Loucy (cell line): ENCODE data around the gene PDGFD.

ENCODE experiments used
- H2AFZ ChIP-seq: fragments of 200-600 bp; sonication (generic); 2 replicates; pipeline ENCODE4 v1.6.0; 2016; ENCODE audit warnings: antibody characterized with exemption, mild to moderate bottlenecking, low read length, moderate library complexity
- H3F3A ChIP-seq: fragments of 200-600 bp; 2 replicates; pipeline ENCODE4 v1.6.0; 2016; ENCODE audit warnings: antibody characterized with exemption, low read depth, mild to moderate bottlenecking
- H3K27me3 ChIP-seq: fragments of 200-600 bp; sonication (generic); 2 replicates; pipeline ENCODE4 v1.6.1; 2014; ENCODE audit warnings: low read length, mild to moderate bottlenecking; ENCODE audit not compliant: insufficient read depth, poor library complexity, severe bottlenecking
- H3K36me3 ChIP-seq: fragments of 200-600 bp; sonication (generic); 2 replicates; pipeline ENCODE4 v1.6.1; 2016; ENCODE audit warnings: low read length; ENCODE audit not compliant: insufficient read depth
- H3K4me1 ChIP-seq: fragments of 200-600 bp; sonication (generic); 2 replicates; pipeline ENCODE4 v1.5.1; 2014; ENCODE audit warnings: low read length, mild to moderate bottlenecking; ENCODE audit not compliant: insufficient read depth, poor library complexity, severe bottlenecking
- H3K4me2 ChIP-seq: fragments of 200-600 bp; sonication (generic); 2 replicates; pipeline ENCODE4 v1.6.0; 2014; ENCODE audit warnings: antibody characterized with exemption, low read length, low read depth, mild to moderate bottlenecking; ENCODE audit not compliant: poor library complexity, severe bottlenecking
- H3K4me3 ChIP-seq: fragments of 200-600 bp; sonication (generic); 2 replicates; pipeline ENCODE4 v1.5.1; 2014; ENCODE audit warnings: low read length, mild to moderate bottlenecking, mixed read lengths; ENCODE audit not compliant: poor library complexity, severe bottlenecking
- H3K79me2 ChIP-seq: fragments of 200-600 bp; sonication (generic); 2 replicates; pipeline ENCODE4 v1.6.1; 2014; ENCODE audit warnings: low read length; ENCODE audit not compliant: insufficient read depth
- H3K9ac ChIP-seq: fragments of 200-600 bp; sonication (generic); 2 replicates; pipeline ENCODE4 v1.6.0; 2014; ENCODE audit warnings: mild to moderate bottlenecking, low read depth, low read length, moderate library complexity; ENCODE audit not compliant: poor library complexity, severe bottlenecking
- H3K9me2 ChIP-seq: fragments of 200-600 bp; sonication (generic); replicated peaks from 2 replicates; pipeline ENCODE4 v1.6.1; 2016; ENCODE audit warnings: low read depth, low read length, mixed read lengths
- H3K9me3 ChIP-seq: fragments of 200-600 bp; sonication (generic); 2 replicates; pipeline ENCODE4 v1.6.1; 2014; ENCODE audit warnings: mild to moderate bottlenecking, antibody characterized with exemption, low read length, low read depth; ENCODE audit not compliant: insufficient read depth
- H4K20me1 ChIP-seq: fragments of 200-600 bp; sonication (generic); 2 replicates; pipeline ENCODE4 v1.6.0; 2014; ENCODE audit warnings: antibody characterized with exemption, low read length, mild to moderate bottlenecking; ENCODE audit not compliant: insufficient read depth, poor library complexity, severe bottlenecking
- EZH2phosphoT487 ChIP-seq: fragments of 200-600 bp; IDR thresholded peaks from 2 replicates; pipeline ENCODE4 v1.6.1; 2018; ENCODE audit warnings: antibody characterized with exemption, mild to moderate bottlenecking, moderate library complexity, borderline replicate concordance
- TF ChIP-seq, protein P1 (sequence below): fragments of 200-600 bp; sonication (generic); conservative IDR thresholded peaks from 2 replicates; pipeline ENCODE4 v1.5.1; 2014; ENCODE audit warnings: mild to moderate bottlenecking, antibody characterized with exemption, low read length

Gene PDGFD

DNA sequence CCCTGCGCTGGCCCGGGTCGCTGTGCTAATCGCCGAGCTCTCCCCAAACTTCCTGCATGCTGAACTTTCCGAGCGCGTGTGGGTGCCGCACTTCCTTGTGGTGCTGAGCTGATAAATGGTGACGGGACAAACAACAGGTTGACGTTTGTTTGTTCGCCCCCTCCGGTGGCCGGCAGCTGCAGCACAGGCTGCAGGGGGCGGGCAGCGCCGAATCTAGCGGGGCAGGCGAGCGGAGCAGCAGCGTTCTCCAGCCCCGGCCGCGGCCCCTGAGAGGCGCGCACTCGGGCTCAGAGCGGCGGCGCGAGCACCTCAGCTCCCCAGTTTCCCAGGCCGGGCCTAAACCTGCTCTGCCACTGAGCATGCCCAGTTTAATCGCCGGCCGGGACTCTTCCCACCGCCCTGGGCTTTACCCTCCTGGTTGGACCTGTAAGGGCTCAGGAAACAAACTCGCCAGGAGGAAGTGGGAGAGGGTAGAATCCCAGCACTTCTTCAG is at the start of gene PDGFD:
Gene PDGFD, minus strand, starts transcription at position 120 of the 493 bp plus-strand sequence.
- H3K9me2 ChIP-seq, result no peaks in the 10 kb centered on the region
- H3K9me3 ChIP-seq, result no peaks in the 10 kb centered on the region
- no peaks in the 10 kb centered on the region for H3K79me2 ChIP-seq
- TF ChIP-seq, protein P1, sequence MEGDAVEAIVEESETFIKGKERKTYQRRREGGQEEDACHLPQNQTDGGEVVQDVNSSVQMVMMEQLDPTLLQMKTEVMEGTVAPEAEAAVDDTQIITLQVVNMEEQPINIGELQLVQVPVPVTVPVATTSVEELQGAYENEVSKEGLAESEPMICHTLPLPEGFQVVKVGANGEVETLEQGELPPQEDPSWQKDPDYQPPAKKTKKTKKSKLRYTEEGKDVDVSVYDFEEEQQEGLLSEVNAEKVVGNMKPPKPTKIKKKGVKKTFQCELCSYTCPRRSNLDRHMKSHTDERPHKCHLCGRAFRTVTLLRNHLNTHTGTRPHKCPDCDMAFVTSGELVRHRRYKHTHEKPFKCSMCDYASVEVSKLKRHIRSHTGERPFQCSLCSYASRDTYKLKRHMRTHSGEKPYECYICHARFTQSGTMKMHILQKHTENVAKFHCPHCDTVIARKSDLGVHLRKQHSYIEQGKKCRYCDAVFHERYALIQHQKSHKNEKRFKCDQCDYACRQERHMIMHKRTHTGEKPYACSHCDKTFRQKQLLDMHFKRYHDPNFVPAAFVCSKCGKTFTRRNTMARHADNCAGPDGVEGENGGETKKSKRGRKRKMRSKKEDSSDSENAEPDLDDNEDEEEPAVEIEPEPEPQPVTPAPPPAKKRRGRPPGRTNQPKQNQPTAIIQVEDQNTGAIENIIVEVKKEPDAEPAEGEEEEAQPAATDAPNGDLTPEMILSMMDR, result peak; percentile 43; the same call in 1 of the 2 replicates
- TF ChIP-seq EZH2phosphoT487, result no peak
- H3K27me3 ChIP-seq, result no peaks in the 10 kb centered on the region
- H2AFZ ChIP-seq, result peak within 1 kb of the TSS; percentile 89
- H4K20me1 ChIP-seq, result no peaks in the 10 kb centered on the region
- no peaks in the 10 kb centered on the region for H3K36me3 ChIP-seq
- peak within 1 kb of the TSS; percentile 85 for H3K4me3 ChIP-seq
- no peaks in the 10 kb centered on the region for H3F3A ChIP-seq
- H3K4me2 ChIP-seq, result peak within 1 kb of the TSS; percentile 65
- peaks cover 5% of the 10 kb centered on the region for H3K4me1 ChIP-seq
- H3K9ac ChIP-seq, result peak within 1 kb of the TSS; percentile 34

DNA sequence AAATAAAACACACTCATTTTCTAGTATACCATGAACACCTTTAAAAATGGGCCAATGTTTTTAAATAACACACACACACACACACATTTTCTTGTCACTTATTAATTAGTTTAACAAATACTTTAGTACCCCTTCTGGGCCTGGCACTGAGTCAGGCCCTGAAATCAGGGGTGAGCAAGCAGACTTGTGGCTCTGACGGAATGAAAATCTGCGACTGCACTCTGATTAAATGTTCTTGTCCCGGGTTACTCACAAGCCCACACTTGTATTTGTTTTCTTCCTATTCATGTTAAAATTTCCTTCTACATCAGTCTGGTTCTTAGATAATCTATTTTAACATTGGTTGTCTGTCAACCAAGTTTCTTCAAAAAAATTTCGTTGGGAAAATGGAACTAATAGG is 43.0 kb upstream of the PDGFD start:
- Histone ChIP-seq H3F3A (no peaks in the 10 kb centered on the region), H4K20me1 (no peaks in the 10 kb centered on the region), H3K9me2 (no peaks in the 10 kb centered on the region), H3K9me3 (no peaks in the 10 kb centered on the region), H3K27me3 (no peaks in the 10 kb centered on the region), H3K9ac (no peak overlapping the region), H2AFZ (no peak overlapping the region), H3K4me2 (no peak overlapping the region), H3K4me3 (no peak overlapping the region), H3K79me2 (no peaks in the 10 kb centered on the region), H3K36me3 (no peaks in the 10 kb centered on the region), H3K4me1 (no peaks in the 10 kb centered on the region)
- TF ChIP-seq EZH2phosphoT487, result no peak
- TF ChIP-seq, protein P1, result no peak

DNA sequence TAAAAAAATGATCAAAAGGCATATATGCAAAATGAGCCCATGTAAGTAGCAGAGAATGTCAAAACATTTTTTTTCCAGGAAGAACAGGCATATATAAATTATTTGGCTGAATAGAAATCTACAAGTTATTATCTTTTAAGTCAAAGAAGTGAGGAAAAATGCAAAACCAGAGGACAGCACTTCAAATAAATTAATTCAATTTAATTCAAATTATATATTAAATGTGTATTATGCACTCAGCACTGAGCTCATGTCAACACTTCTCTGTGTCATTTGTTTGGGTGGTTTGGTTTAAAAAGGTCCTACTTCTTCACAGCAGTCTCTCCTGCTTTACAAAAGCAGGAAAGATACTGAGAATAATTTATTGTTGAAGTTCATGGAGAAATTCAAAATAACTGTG is 41.9 kb upstream of the PDGFD start:
- Histone ChIP-seq H3K4me1 (no peaks in the 10 kb centered on the region), H3K9me3 (no peaks in the 10 kb centered on the region), H3K27me3 (no peaks in the 10 kb centered on the region), H3K79me2 (no peaks in the 10 kb centered on the region), H2AFZ (no peak overlapping the region), H4K20me1 (no peaks in the 10 kb centered on the region), H3K9me2 (no peaks in the 10 kb centered on the region), H3F3A (no peaks in the 10 kb centered on the region), H3K9ac (no peak overlapping the region), H3K36me3 (no peaks in the 10 kb centered on the region), H3K4me3 (no peak overlapping the region), H3K4me2 (no peak overlapping the region)
- TF ChIP-seq, protein P1, result no peak
- TF ChIP-seq EZH2phosphoT487, result no peak
